ENCODE measurements around the gene POLR2J3. TPM values are rescaled to one million over a fixed set of nuclear protein-coding genes. Genes with fewer than 3 reads are reported as not detected.
"Not testable (repeated sequence)": the region's sequence is repeated elsewhere in the genome, so short reads cannot be mapped to it uniquely, and the experiment has no call there.

Gene POLR2J3
- total and polyA plus RNA-seq, 7 experiments from 2014 or later = 27.3 to 142 (median 107) TPM

- H3K27ac ChIP-seq (ENCODE audit: low read depth, low read length); H3K27me3 Mint-ChIP-seq; H3K4me3 Mint-ChIP-seq; H3K4me1 ChIP-seq (ENCODE audit: control insufficient read depth in 2 of 2, insufficient read depth in 2 of 2, low read length in 2 of 2); H3K27me3 ChIP-seq (ENCODE audit: control insufficient read depth in 2 of 2, insufficient read depth in 2 of 2, low read length in 2 of 2); H3K4me3 ChIP-seq (ENCODE audit: low read length); H3K36me3 ChIP-seq (ENCODE audit: control insufficient read depth in 2 of 3, insufficient read depth in 3 of 3, low read length in 3 of 3); H3K36me3 Mint-ChIP-seq; H3K9me3 Mint-ChIP-seq; H3K27ac Mint-ChIP-seq; DNase-seq; POLR2A ChIA-PET; H3K4me1 Mint-ChIP-seq; intact Hi-C loops (cut with micrococcal nuclease); ATAC-seq; H3K9me3 ChIP-seq (ENCODE audit: control insufficient read depth in 2 of 3, low read length in 3 of 3); CTCF ChIA-PET: not testable (repeated sequence)
Measured at GRCh38 chr7:102540604-102541003, 31.8 kb downstream of the POLR2J3 start.

- H3K4me1 Mint-ChIP-seq; H3K4me3 ChIP-seq (ENCODE audit: low read length); H3K4me1 ChIP-seq (ENCODE audit: control insufficient read depth in 2 of 2, insufficient read depth in 2 of 2, low read length in 2 of 2); DNase-seq; intact Hi-C loops (cut with micrococcal nuclease); POLR2A ChIA-PET; H3K27me3 Mint-ChIP-seq; H3K36me3 ChIP-seq (ENCODE audit: control insufficient read depth in 2 of 3, insufficient read depth in 3 of 3, low read length in 3 of 3); H3K4me3 Mint-ChIP-seq; H3K27ac ChIP-seq (ENCODE audit: low read depth, low read length); CTCF ChIA-PET; H3K9me3 ChIP-seq (ENCODE audit: control insufficient read depth in 2 of 3, low read length in 3 of 3); H3K36me3 Mint-ChIP-seq; H3K27me3 ChIP-seq (ENCODE audit: control insufficient read depth in 2 of 2, insufficient read depth in 2 of 2, low read length in 2 of 2); H3K9me3 Mint-ChIP-seq; H3K27ac Mint-ChIP-seq: not testable (repeated sequence)
- ATAC-seq = peak; percentile 16
Measured at GRCh38 chr7:102535062-102535615, 37.2 kb downstream of the POLR2J3 start.

- H3K4me3 ChIP-seq (ENCODE audit: low read length); H3K27me3 Mint-ChIP-seq; DNase-seq; H3K27ac ChIP-seq (ENCODE audit: low read depth, low read length); H3K9me3 Mint-ChIP-seq; H3K4me1 ChIP-seq (ENCODE audit: control insufficient read depth in 2 of 2, insufficient read depth in 2 of 2, low read length in 2 of 2); intact Hi-C loops (cut with micrococcal nuclease); POLR2A ChIA-PET; H3K4me3 Mint-ChIP-seq; H3K4me1 Mint-ChIP-seq; H3K27me3 ChIP-seq (ENCODE audit: control insufficient read depth in 2 of 2, insufficient read depth in 2 of 2, low read length in 2 of 2); H3K36me3 Mint-ChIP-seq; CTCF ChIA-PET; H3K36me3 ChIP-seq (ENCODE audit: control insufficient read depth in 2 of 3, insufficient read depth in 3 of 3, low read length in 3 of 3); H3K9me3 ChIP-seq (ENCODE audit: control insufficient read depth in 2 of 3, low read length in 3 of 3); H3K27ac Mint-ChIP-seq: not testable (repeated sequence)
- peak; percentile 4 for ATAC-seq
Measured at GRCh38 chr7:102532127-102532526, 40.3 kb downstream of the POLR2J3 start.

GRCh38 chr7:102531583-102531982, 40.8 kb downstream of the POLR2J3 start:
- H3K9me3 ChIP-seq (ENCODE audit: control insufficient read depth in 2 of 3, low read length in 3 of 3); H3K4me3 Mint-ChIP-seq; ATAC-seq; CTCF ChIA-PET; H3K27ac Mint-ChIP-seq; H3K27ac ChIP-seq (ENCODE audit: low read depth, low read length); H3K36me3 Mint-ChIP-seq; H3K9me3 Mint-ChIP-seq; DNase-seq; H3K4me1 ChIP-seq (ENCODE audit: control insufficient read depth in 2 of 2, insufficient read depth in 2 of 2, low read length in 2 of 2); H3K4me1 Mint-ChIP-seq; H3K4me3 ChIP-seq (ENCODE audit: low read length); H3K27me3 ChIP-seq (ENCODE audit: control insufficient read depth in 2 of 2, insufficient read depth in 2 of 2, low read length in 2 of 2); H3K36me3 ChIP-seq (ENCODE audit: control insufficient read depth in 2 of 3, insufficient read depth in 3 of 3, low read length in 3 of 3); POLR2A ChIA-PET; H3K27me3 Mint-ChIP-seq; intact Hi-C loops (cut with micrococcal nuclease): not testable (repeated sequence)

GRCh38 chr7:102527822-102528793, 44.3 kb downstream of the POLR2J3 start:
- CTCF ChIA-PET; H3K27me3 ChIP-seq (ENCODE audit: control insufficient read depth in 2 of 2, insufficient read depth in 2 of 2, low read length in 2 of 2); H3K4me1 Mint-ChIP-seq; POLR2A ChIA-PET; H3K27ac Mint-ChIP-seq; H3K36me3 ChIP-seq (ENCODE audit: control insufficient read depth in 2 of 3, insufficient read depth in 3 of 3, low read length in 3 of 3); H3K4me3 ChIP-seq (ENCODE audit: low read length); H3K36me3 Mint-ChIP-seq; DNase-seq; ATAC-seq; H3K4me3 Mint-ChIP-seq; H3K4me1 ChIP-seq (ENCODE audit: control insufficient read depth in 2 of 2, insufficient read depth in 2 of 2, low read length in 2 of 2); H3K27ac ChIP-seq (ENCODE audit: low read depth, low read length); intact Hi-C loops (cut with micrococcal nuclease); H3K9me3 Mint-ChIP-seq; H3K9me3 ChIP-seq (ENCODE audit: control insufficient read depth in 2 of 3, low read length in 3 of 3); H3K27me3 Mint-ChIP-seq: not testable (repeated sequence)

GRCh38 chr7:102527182-102527581, 45.2 kb downstream of the POLR2J3 start:
- H3K4me1 Mint-ChIP-seq; H3K36me3 Mint-ChIP-seq; H3K9me3 ChIP-seq (ENCODE audit: control insufficient read depth in 2 of 3, low read length in 3 of 3); intact Hi-C loops (cut with micrococcal nuclease); H3K36me3 ChIP-seq (ENCODE audit: control insufficient read depth in 2 of 3, insufficient read depth in 3 of 3, low read length in 3 of 3); H3K27ac ChIP-seq (ENCODE audit: low read depth, low read length); H3K4me3 ChIP-seq (ENCODE audit: low read length); H3K27me3 Mint-ChIP-seq; H3K27ac Mint-ChIP-seq; DNase-seq; POLR2A ChIA-PET; CTCF ChIA-PET; H3K9me3 Mint-ChIP-seq; H3K4me1 ChIP-seq (ENCODE audit: control insufficient read depth in 2 of 2, insufficient read depth in 2 of 2, low read length in 2 of 2); H3K27me3 ChIP-seq (ENCODE audit: control insufficient read depth in 2 of 2, insufficient read depth in 2 of 2, low read length in 2 of 2); H3K4me3 Mint-ChIP-seq; ATAC-seq: not testable (repeated sequence)

GRCh38 chr7:102524803-102525202, 47.6 kb downstream of the POLR2J3 start:
- H3K36me3 Mint-ChIP-seq; H3K4me1 Mint-ChIP-seq; intact Hi-C loops (cut with micrococcal nuclease); POLR2A ChIA-PET; H3K4me1 ChIP-seq (ENCODE audit: control insufficient read depth in 2 of 2, insufficient read depth in 2 of 2, low read length in 2 of 2); H3K27ac ChIP-seq (ENCODE audit: low read depth, low read length); H3K36me3 ChIP-seq (ENCODE audit: control insufficient read depth in 2 of 3, insufficient read depth in 3 of 3, low read length in 3 of 3); CTCF ChIA-PET; H3K27me3 Mint-ChIP-seq; H3K9me3 Mint-ChIP-seq; H3K4me3 Mint-ChIP-seq; H3K9me3 ChIP-seq (ENCODE audit: control insufficient read depth in 2 of 3, low read length in 3 of 3); H3K4me3 ChIP-seq (ENCODE audit: low read length); H3K27ac Mint-ChIP-seq; H3K27me3 ChIP-seq (ENCODE audit: control insufficient read depth in 2 of 2, insufficient read depth in 2 of 2, low read length in 2 of 2); ATAC-seq; DNase-seq: not testable (repeated sequence)
